ENCODE data around the gene MMP7. TPM values are rescaled to one million over a fixed set of nuclear protein-coding genes. Genes with fewer than 3 reads are reported as not detected.

MMP7 gene
- total RNA-seq, 1 experiment from 2014 or later = not detected

- Histone ChIP-seq H3K36me3 (ENCODE audit: control insufficient read depth, insufficient read depth, low read length) (no peaks in the 10 kb centered on the region), H3K4me3 (ENCODE audit: low read depth, low read length) (no peak overlapping the region), H3K9me3 (no peaks in the 10 kb centered on the region), H3K4me1 (peaks cover 35% of the 10 kb centered on the region), H3K27me3 (replicated peaks; ENCODE audit: control insufficient read depth, insufficient read depth, low read length) (no peaks in the 10 kb centered on the region)
- Mint-ChIP-seq H3K27me3 (ENCODE audit: insufficient read depth, unreplicated experiment) (no peaks in the 10 kb centered on the region), H3K4me3 (ENCODE audit: unreplicated experiment) (no peak overlapping the region), H3K36me3 (ENCODE audit: insufficient read depth, unreplicated experiment) (no peaks in the 10 kb centered on the region), H3K9me3 (ENCODE audit: unreplicated experiment) (peaks cover 10% of the 10 kb centered on the region), H3K4me1 (ENCODE audit: low read depth, unreplicated experiment) (peaks cover 34% of the 10 kb centered on the region), H3K27ac (ENCODE audit: unreplicated experiment) (no peak overlapping the region)
- CTCF ChIA-PET = no interaction called here
- DNase-seq = no peak
- intact Hi-C loops (cut with micrococcal nuclease; ENCODE audit: unreplicated experiment) = no loop called here
- TF ChIP-seq CTCF (IDR thresholded peaks at IDR 0.05; ENCODE audit: insufficient read depth in 1 of 2, low read depth in 1 of 2, low read length in 1 of 2, severe bottlenecking in 1 of 2, unreplicated experiment in 1 of 2) = no peak
- POLR2A ChIA-PET = no interaction called here
- no TSS peak for BruUV-seq (replicated peaks)
These were observed 58.4 kb downstream of the MMP7 start for GRCh38 chr11:102472127-102472526.

- CTCF ChIA-PET = no interaction called here
- intact Hi-C loops (cut with micrococcal nuclease; ENCODE audit: unreplicated experiment) = no loop called here
These were observed 59.1 kb downstream of the MMP7 start for GRCh38 chr11:102471474-102471873.

More at GRCh38 chr11:102471474-102471873, 59.1 kb downstream of the MMP7 start:
- TF ChIP-seq CTCF (IDR thresholded peaks at IDR 0.05; ENCODE audit: insufficient read depth in 1 of 2, low read depth in 1 of 2, low read length in 1 of 2, severe bottlenecking in 1 of 2, unreplicated experiment in 1 of 2) = no peak
- no peak overlapping the region for H3K27ac Mint-ChIP-seq (ENCODE audit: unreplicated experiment)
- peaks cover 10% of the 10 kb centered on the region for H3K9me3 Mint-ChIP-seq (ENCODE audit: unreplicated experiment)
- H3K36me3 ChIP-seq (ENCODE audit: control insufficient read depth, insufficient read depth, low read length) = no peaks in the 10 kb centered on the region
- no peaks in the 10 kb centered on the region for H3K27me3 Mint-ChIP-seq (ENCODE audit: insufficient read depth, unreplicated experiment)
- peaks cover 35% of the 10 kb centered on the region for H3K4me1 ChIP-seq
- no peak for DNase-seq
- H3K4me3 Mint-ChIP-seq (ENCODE audit: unreplicated experiment) = no peak overlapping the region
- H3K27me3 ChIP-seq (replicated peaks; ENCODE audit: control insufficient read depth, insufficient read depth, low read length) = no peaks in the 10 kb centered on the region
- H3K9me3 ChIP-seq = no peaks in the 10 kb centered on the region
- H3K4me1 Mint-ChIP-seq (ENCODE audit: low read depth, unreplicated experiment) = peaks cover 35% of the 10 kb centered on the region
- POLR2A ChIA-PET = no interaction called here
- BruUV-seq (replicated peaks) = no TSS peak
- no peak overlapping the region for H3K4me3 ChIP-seq (ENCODE audit: low read depth, low read length)
- H3K36me3 Mint-ChIP-seq (ENCODE audit: insufficient read depth, unreplicated experiment) = no peaks in the 10 kb centered on the region

Other genes starting within 250 kb of the MMP7 start
- 1.4 and 2.2 TPM in 2 replicates for gene BIRC3, start 213.3 kb downstream of the MMP7 start, total RNA-seq (2022)
- 52.7 and 53.5 TPM in 2 replicates for gene BIRC2, start 183.5 kb downstream of the MMP7 start, total RNA-seq (2022)
- gene TMEM123, start 78.0 kb downstream of the MMP7 start, total RNA-seq (2022) = 400 and 431 TPM in 2 replicates
- gene MMP20, start 94.6 kb upstream of the MMP7 start, total RNA-seq (2022) = not detected in 2 replicates
- not detected in 2 replicates for gene MMP27, start 175.0 kb upstream of the MMP7 start, total RNA-seq (2022)
- gene MMP8, start 194.2 kb upstream of the MMP7 start, total RNA-seq (2022) = not detected in 2 replicates
- gene MMP10, start 249.9 kb upstream of the MMP7 start, total RNA-seq (2022) = 0.16 and 1.1 TPM in 2 replicates

Measured in Caco-2 (cell line).